MM.1S (cell line): ENCODE data around the gene RNF150.

ENCODE experiments used
- DNase-seq: peaks from one replicate; pipeline ENCODE4 v3.0.0-alpha.2; 2015
- H2AFZ ChIP-seq: fragments of 300-600 bp; sonication (generic); 2 replicates; pipeline ENCODE4 v1.6.0; 2016; ENCODE audit warnings: antibody characterized with exemption, low read length
- H3F3A ChIP-seq: fragments of 300-600 bp; sonication (generic); 2 replicates; pipeline ENCODE4 v1.6.1; 2016; ENCODE audit warnings: mild to moderate bottlenecking, antibody characterized with exemption, low read length, moderate library complexity, mixed read lengths; ENCODE audit not compliant: insufficient read depth
- H3K27ac ChIP-seq: fragments of 300-600 bp; sonication (generic); 2 replicates; pipeline ENCODE4 v1.5.1; 2016; ENCODE audit warnings: mild to moderate bottlenecking, low read length
- H3K27me3 ChIP-seq: fragments of 300-600 bp; sonication (generic); replicated peaks from 2 replicates; pipeline ENCODE4 v1.6.0; 2016; ENCODE audit warnings: low read length; ENCODE audit not compliant: insufficient read depth
- H3K36me3 ChIP-seq: fragments of 300-600 bp; sonication (generic); replicated peaks from 2 replicates; pipeline ENCODE4 v1.6.1; 2016; ENCODE audit warnings: mild to moderate bottlenecking, low read length, mixed read lengths; ENCODE audit not compliant: insufficient read depth
- H3K4me1 ChIP-seq: fragments of 300-600 bp; sonication (generic); 2 replicates; pipeline ENCODE4 v1.6.1; 2016; ENCODE audit warnings: low read length, mixed read lengths
- H3K4me2 ChIP-seq: fragments of 300-600 bp; sonication (generic); 2 replicates; pipeline ENCODE4 v1.6.0; 2016; ENCODE audit warnings: low read depth, low read length
- H3K4me3 ChIP-seq: fragments of 300-600 bp; sonication (generic); 2 replicates; pipeline ENCODE4 v1.5.1; 2016; ENCODE audit warnings: low read length, mixed read lengths
- H3K79me2 ChIP-seq: fragments of 300-600 bp; sonication (generic); 2 replicates; pipeline ENCODE4 v1.6.1; 2016; ENCODE audit warnings: mixed run types, low read length, mixed read lengths
- H3K9ac ChIP-seq: fragments of 300-600 bp; sonication (generic); 2 replicates; pipeline ENCODE4 v1.6.1; 2016; ENCODE audit warnings: low read length, mixed read lengths
- H3K9me2 ChIP-seq: fragments of 300-600 bp; sonication (generic); replicated peaks from 2 replicates; pipeline ENCODE4 v1.6.1; 2016; ENCODE audit warnings: mild to moderate bottlenecking, low read length, mixed read lengths; ENCODE audit not compliant: insufficient read depth
- H3K9me3 ChIP-seq: fragments of 300-600 bp; sonication (generic); replicated peaks from 2 replicates; pipeline ENCODE4 v1.6.1; 2016; ENCODE audit warnings: mild to moderate bottlenecking, low read length, mixed read lengths; ENCODE audit not compliant: insufficient read depth
- H4K20me1 ChIP-seq: fragments of 300-600 bp; sonication (generic); 2 replicates; pipeline ENCODE4 v1.6.1; 2016; ENCODE audit warnings: mild to moderate bottlenecking, low read length, moderate library complexity, mixed read lengths; ENCODE audit not compliant: insufficient read depth
- CTCF ChIP-seq: fragments of 300-600 bp; sonication (generic); IDR thresholded peaks from 2 replicates; pipeline ENCODE4 v1.5.1; 2016; ENCODE audit warnings: antibody characterized with exemption, low read length, mixed read lengths
- EZH2 ChIP-seq: fragments of 300-600 bp; sonication (generic); optimal IDR thresholded peaks from 2 replicates; pipeline ENCODE3; 2017; ENCODE audit warnings: low read depth, mild to moderate bottlenecking, antibody characterized with exemption, low read length, mixed read lengths
- EZH2phosphoT487 ChIP-seq: fragments of 300-600 bp; sonication (generic); IDR thresholded peaks from 2 replicates; pipeline ENCODE4 v1.6.1; 2018; ENCODE audit warnings: antibody characterized with exemption, low read length

Gene RNF150

DNA sequence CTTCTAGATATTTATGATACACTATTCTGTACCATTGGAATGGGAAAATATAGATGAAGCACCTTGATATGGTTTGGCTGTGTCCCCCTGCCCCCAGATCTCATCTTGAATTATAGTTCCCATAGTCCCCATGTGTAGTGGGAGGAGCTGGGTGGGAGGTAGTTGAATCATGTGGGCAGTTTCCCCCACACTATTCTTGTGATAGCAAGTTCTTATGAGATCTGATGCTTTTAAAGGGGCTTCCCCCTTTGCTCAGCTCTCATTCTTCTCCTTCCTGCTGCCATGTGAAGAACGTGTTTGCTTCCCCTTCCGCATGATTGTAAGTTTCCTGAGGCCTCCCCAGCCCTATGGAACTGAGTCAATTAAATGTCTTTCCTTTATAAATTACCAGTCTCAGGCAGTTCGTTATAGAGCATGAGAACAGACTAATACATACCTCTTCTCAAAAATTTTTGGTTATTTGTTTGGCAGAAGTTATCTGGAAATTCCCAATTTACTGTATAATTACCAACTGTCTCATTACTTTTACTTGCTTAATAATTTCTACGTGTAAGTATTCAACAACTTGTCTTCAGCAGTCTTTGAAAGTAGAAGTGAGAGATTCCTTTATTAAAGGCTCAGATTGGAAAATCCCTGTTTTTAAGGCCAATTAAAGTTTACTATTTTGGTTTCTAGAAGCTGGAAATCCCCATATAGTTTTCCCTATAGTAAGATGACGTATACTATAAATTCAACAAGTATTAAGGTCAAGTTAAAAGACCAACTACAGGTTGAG, 152.7 kb downstream of the RNF150 start:
- TF ChIP-seq EZH2phosphoT487 (no peak), CTCF (no peak), EZH2 (no peak)
- DNase-seq: no peak
- Histone ChIP-seq H3K4me3 (no peak overlapping the region), H3K4me2 (no peak overlapping the region), H3K27me3 (no peaks in the 10 kb centered on the region), H3K9me2 (no peaks in the 10 kb centered on the region), H3K9me3 (no peaks in the 10 kb centered on the region), H3K9ac (no peak overlapping the region), H3K36me3 (no peaks in the 10 kb centered on the region), H4K20me1 (no peaks in the 10 kb centered on the region), H3K4me1 (no peaks in the 10 kb centered on the region), H3K79me2 (no peaks in the 10 kb centered on the region), H3F3A (no peaks in the 10 kb centered on the region), H2AFZ (no peak overlapping the region), H3K27ac (no peak overlapping the region)

DNA sequence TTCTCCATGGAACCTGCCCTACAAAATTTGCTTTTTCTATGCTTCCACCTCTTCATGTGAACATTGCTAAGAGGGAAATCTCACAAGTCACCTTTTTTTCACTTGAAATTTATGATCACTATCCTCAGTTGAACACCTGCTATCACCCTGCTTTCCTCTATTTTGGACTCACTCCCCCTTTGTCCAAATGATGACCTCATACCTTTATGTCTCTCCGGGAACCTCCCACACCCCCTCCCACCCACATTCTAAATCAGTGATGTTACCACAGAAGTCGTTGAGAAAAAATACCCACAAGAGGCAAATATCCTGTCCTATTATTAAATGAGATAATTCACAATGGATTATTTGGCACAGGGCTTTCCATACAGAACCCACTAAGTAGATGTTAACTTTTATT, 156.5 kb downstream of the RNF150 start:
- Histone ChIP-seq H4K20me1 (no peaks in the 10 kb centered on the region), H3K4me2 (no peak overlapping the region), H3K27ac (no peak overlapping the region), H3K4me1 (no peaks in the 10 kb centered on the region), H3K9me2 (no peaks in the 10 kb centered on the region), H3F3A (no peaks in the 10 kb centered on the region), H3K36me3 (no peaks in the 10 kb centered on the region), H3K9ac (no peak overlapping the region), H3K9me3 (no peaks in the 10 kb centered on the region), H2AFZ (no peak overlapping the region), H3K27me3 (no peaks in the 10 kb centered on the region), H3K4me3 (no peak overlapping the region), H3K79me2 (no peaks in the 10 kb centered on the region)
- no peak for DNase-seq
- TF ChIP-seq CTCF (no peak), EZH2phosphoT487 (no peak), EZH2 (no peak)

DNA sequence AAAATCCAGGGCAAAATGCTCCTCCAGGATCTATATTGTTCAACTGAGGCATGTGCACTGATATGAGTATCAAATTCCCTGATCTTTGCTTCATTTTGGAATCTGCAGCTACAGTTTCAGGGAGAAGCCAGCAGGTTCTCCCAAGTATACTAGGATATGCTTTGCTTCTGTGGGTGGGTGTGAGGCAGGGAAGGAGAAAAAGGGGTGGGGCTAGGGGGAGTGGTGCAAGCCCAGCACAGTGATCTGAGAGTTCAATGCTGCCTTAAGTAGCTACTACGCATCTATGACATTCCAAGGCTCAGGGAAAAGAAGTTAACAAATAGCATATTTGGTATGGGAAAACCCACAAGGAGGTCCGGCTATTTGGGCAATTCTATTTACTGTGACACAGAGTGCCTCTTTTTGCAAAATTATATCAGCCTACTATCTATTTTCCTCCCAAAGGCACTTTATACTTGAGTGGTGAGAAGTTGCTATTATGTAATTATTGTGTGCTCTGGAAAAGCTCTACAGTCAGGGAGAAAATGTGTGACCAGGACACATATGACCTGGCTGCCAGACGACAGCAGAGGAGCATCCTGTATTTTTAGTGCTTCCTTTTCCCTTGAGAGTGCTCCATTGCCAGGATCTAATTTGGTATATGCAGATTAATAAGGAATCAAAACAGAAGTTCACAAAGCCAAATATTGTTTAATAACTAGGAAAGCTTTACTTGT, 162.0 kb downstream of the RNF150 start:
- H3K9me3 ChIP-seq: no peaks in the 10 kb centered on the region
- H3K9ac ChIP-seq: no peak overlapping the region
- no peak overlapping the region for H2AFZ ChIP-seq
- no peaks in the 10 kb centered on the region for H3F3A ChIP-seq
- no peaks in the 10 kb centered on the region for H4K20me1 ChIP-seq
- no peaks in the 10 kb centered on the region for H3K9me2 ChIP-seq
- no peaks in the 10 kb centered on the region for H3K36me3 ChIP-seq
- TF ChIP-seq EZH2phosphoT487: no peak
- no peak for TF ChIP-seq CTCF
- TF ChIP-seq EZH2: no peak
- no peak overlapping the region for H3K4me3 ChIP-seq
- H3K27ac ChIP-seq: no peak overlapping the region
- H3K79me2 ChIP-seq: no peaks in the 10 kb centered on the region
- no peaks in the 10 kb centered on the region for H3K27me3 ChIP-seq
- H3K4me2 ChIP-seq: no peak overlapping the region
- no peaks in the 10 kb centered on the region for H3K4me1 ChIP-seq
- no peak for DNase-seq
